Activated CD4-positive, alpha-beta memory T cell treated with anti-CD3 and anti-CD28 coated beads for 36 hours (primary cell): ENCODE measurements around the gene ICAM5. TPM values are rescaled to one million over a fixed set of nuclear protein-coding genes. Genes with fewer than 3 reads are reported as not detected.
A peak's percentile ranks its signal among the peaks of the same experiment; 100 is the strongest.

Source experiments
- CTCF ChIA-PET: fragments of 350-600 bp; sonication (Branson Sonifier 250); formaldehyde crosslinking; loops from one replicate; lab custom pipeline; 2021; ENCODE audit warnings: antibody characterized with exemption, inconsistent platforms; lab: Charles Lee
- POLR2A ChIA-PET: fragments of 350-600 bp; sonication (Branson Sonifier 250); formaldehyde crosslinking; loops from one replicate; lab custom pipeline; 2021; ENCODE audit warnings: antibody characterized with exemption; lab: Charles Lee
- DNase-seq: peaks from one replicate; pipeline ENCODE4 v3.0.0-alpha.2; 2020
- H3K27ac Mint-ChIP-seq: one replicate; pipeline ENCODE4 v1.8.0; 2021; ENCODE audit warnings: mixed read lengths
- H3K27me3 Mint-ChIP-seq: one replicate; pipeline ENCODE4 v1.8.0; 2021; ENCODE audit warnings: mixed read lengths
- H3K36me3 Mint-ChIP-seq: one replicate; pipeline ENCODE4 v1.8.0; 2021; ENCODE audit warnings: mixed read lengths
- H3K4me1 Mint-ChIP-seq: one replicate; pipeline ENCODE4 v1.8.0; 2021; ENCODE audit warnings: low read depth, mixed read lengths
- H3K4me3 Mint-ChIP-seq: one replicate; pipeline ENCODE4 v1.8.0; 2021; ENCODE audit warnings: mild to moderate bottlenecking, mixed read lengths
- H3K9me3 Mint-ChIP-seq: one replicate; pipeline ENCODE4 v1.8.0; 2021; ENCODE audit warnings: mixed read lengths
- intact Hi-C: fragments of 100-400 bp; cut with micrococcal nuclease; formaldehyde crosslinking; loops from one replicate; pipeline ENCODE4 v1.15.1; 2023
- total RNA-seq, 2 experiments: library from RNA; stranded (reverse); gene quantifications; one replicate each; pipeline ENCODE4 v1.2.3, GENCODE V29; 2021

The ICAM5 gene
- total RNA-seq, 2 experiments from 2014 or later, result 1.1 to 1.3 TPM

DNA sequence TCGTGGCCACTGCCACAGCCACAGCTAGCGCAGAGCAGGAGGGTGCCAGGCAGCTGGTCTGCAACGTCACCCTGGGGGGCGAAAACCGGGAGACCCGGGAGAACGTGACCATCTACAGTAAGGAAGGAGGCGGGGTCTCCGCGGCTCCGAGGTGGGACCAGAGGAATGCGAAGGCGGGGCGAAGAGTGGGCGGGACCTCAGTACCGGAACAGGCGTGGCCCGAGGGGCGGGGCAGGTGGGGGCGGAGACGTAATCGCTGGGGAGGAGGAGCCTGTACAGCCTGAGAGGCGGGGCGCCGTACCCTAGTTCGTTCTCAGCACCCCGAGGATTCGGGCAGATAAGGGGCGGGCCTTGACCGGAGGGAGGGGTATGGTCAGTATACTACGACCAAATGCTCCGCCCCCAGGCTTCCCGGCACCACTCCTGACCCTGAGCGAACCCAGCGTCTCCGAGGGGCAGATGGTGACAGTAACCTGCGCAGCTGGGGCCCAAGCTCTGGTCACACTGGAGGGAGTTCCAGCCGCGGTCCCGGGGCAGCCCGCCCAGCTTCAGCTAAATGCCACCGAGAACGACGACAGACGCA is 2.5 kb downstream of the ICAM5 start:
- peaks cover 76% of the 10 kb centered on the region for H3K27me3 Mint-ChIP-seq
- intact Hi-C loops, result loop anchor here (5.0 kb wide), 1 partner anchor 275 kb away; the partner anchor contains the start of genes CDKN2D and KRI1

DNA sequence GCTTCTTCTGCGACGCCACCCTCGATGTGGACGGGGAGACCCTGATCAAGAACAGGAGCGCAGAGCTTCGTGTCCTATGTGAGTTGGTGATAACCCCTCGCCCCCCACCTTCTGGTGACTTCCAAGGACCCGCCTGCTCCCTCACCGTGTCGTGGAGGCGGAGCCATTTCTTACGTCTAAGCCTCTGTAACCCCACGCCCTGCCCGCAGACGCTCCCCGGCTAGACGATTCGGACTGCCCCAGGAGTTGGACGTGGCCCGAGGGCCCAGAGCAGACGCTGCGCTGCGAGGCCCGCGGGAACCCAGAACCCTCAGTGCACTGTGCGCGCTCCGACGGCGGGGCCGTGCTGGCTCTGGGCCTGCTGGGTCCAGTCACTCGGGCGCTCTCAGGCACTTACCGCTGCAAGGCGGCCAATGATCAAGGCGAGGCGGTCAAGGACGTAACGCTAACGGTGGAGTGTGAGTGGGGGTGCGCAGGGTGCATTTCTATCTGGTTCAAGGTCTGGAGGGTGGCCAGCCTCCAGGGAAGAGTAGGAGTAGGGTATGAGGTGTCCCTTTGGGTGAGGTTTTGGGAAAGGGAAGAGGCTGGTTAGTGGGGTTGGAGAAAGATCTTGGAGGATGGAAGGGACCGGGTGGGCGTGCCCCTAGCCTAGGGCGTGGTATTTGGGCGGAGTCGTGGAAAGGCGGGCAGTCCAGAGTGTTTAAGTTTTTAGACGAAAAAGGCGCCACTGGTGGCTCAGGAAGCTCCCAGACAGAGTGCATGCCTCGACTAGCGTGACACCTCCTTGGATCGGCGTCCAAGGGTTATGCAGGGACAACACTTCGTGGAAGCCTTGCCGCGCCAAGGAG is 3.3 kb downstream of the ICAM5 start:
- intact Hi-C loops, result loop anchor here (5.0 kb wide), 1 partner anchor 274 kb away; the partner anchor contains the start of genes CDKN2D and KRI1
- Mint-ChIP-seq H3K36me3 (peaks cover 2% of the 10 kb centered on the region), H3K27me3 (peaks cover 70% of the 10 kb centered on the region), H3K4me1 (peaks cover 54% of the 10 kb centered on the region), H3K9me3 (no peaks in the 10 kb centered on the region), H3K27ac (peak overlapping the region; percentile 1), H3K4me3 (peak overlapping the region; percentile 68)
- DNase-seq, result no peak
- CTCF ChIA-PET, result interaction anchor here (2.3 to 6.5 kb wide), 3 partner anchors 22 to 96 kb away, joined by 10 to 39 read pairs (median 16); partner anchors contain the start of gene ICAM1
- POLR2A ChIA-PET, result interaction anchor here (1.7 kb wide), 1 partner anchor 88 kb away, joined by 6 read pairs; the partner anchor contains the start of gene TYK2

More for the DNA sequence above, 2.5 kb downstream of the ICAM5 start:
- no peak overlapping the region for H3K27ac Mint-ChIP-seq
- peaks cover 61% of the 10 kb centered on the region for H3K4me1 Mint-ChIP-seq
- POLR2A ChIA-PET, result interaction anchor here (0.9 to 1.7 kb wide), 3 partner anchors 21 to 88 kb away, joined by 3 to 7 read pairs (median 6); partner anchors contain the start of genes ICAM1 and TYK2
- peaks cover 2% of the 10 kb centered on the region for H3K36me3 Mint-ChIP-seq
- peak; percentile 87 for DNase-seq
- no peaks in the 10 kb centered on the region for H3K9me3 Mint-ChIP-seq
- CTCF ChIA-PET, result interaction anchor here (0.6 to 6.5 kb wide), 7 partner anchors 22 to 136 kb away, joined by 3 to 39 read pairs (median 8); partner anchors contain the start of gene ICAM1
- H3K4me3 Mint-ChIP-seq, result peak overlapping the region; percentile 68

DNA sequence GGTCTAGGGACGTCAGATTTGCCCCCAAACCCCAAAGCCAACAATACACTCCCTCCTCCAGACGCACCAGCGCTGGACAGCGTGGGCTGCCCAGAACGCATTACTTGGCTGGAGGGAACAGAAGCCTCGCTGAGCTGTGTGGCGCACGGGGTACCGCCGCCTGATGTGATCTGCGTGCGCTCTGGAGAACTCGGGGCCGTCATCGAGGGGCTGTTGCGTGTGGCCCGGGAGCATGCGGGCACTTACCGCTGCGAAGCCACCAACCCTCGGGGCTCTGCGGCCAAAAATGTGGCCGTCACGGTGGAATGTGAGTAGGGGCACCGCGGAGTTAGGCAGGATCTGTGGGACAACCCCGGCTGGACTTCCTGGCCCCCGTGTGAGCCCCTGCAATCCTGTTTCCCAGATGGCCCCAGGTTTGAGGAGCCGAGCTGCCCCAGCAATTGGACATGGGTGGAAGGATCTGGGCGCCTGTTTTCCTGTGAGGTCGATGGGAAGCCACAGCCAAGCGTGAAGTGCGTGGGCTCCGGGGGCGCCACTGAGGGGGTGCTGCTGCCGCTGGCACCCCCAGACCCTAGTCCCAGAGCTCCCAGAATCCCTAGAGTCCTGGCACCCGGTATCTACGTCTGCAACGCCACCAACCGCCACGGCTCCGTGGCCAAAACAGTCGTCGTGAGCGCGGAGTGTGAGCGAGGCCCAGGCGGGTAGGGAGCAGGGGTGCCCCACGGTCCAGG is 4.0 kb downstream of the ICAM5 start:
- no peak overlapping the region for H3K4me3 Mint-ChIP-seq
- ChIA-PET POLR2A (no interaction called here), CTCF (no interaction called here)
- no peak overlapping the region for H3K27ac Mint-ChIP-seq
- H3K9me3 Mint-ChIP-seq, result no peaks in the 10 kb centered on the region
- no peak for DNase-seq
- H3K36me3 Mint-ChIP-seq, result peaks cover 2% of the 10 kb centered on the region
- peaks cover 49% of the 10 kb centered on the region for H3K4me1 Mint-ChIP-seq
- H3K27me3 Mint-ChIP-seq, result peaks cover 63% of the 10 kb centered on the region
- intact Hi-C loops, result loop anchor here (5.0 kb wide), 1 partner anchor 273 kb away; the partner anchor contains the start of genes CDKN2D and KRI1

DNA sequence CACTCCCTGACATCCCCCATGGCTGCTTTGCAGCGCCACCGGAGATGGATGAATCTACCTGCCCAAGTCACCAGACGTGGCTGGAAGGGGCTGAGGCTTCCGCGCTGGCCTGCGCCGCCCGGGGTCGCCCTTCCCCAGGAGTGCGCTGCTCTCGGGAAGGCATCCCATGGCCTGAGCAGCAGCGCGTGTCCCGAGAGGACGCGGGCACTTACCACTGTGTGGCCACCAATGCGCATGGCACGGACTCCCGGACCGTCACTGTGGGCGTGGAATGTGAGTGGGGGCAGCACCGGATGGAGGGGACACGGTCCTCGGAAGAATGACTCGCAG is 4.6 kb downstream of the ICAM5 start:
- ChIA-PET POLR2A (no interaction called here), CTCF (no interaction called here)
- Mint-ChIP-seq H3K9me3 (no peaks in the 10 kb centered on the region), H3K27ac (no peak overlapping the region), H3K4me3 (no peak overlapping the region), H3K27me3 (peaks cover 58% of the 10 kb centered on the region), H3K4me1 (peaks cover 45% of the 10 kb centered on the region), H3K36me3 (peaks cover 2% of the 10 kb centered on the region)
- DNase-seq, result peak; percentile 43
- intact Hi-C loops, result loop anchor here (5.0 kb wide), 1 partner anchor 273 kb away; the partner anchor contains the start of genes CDKN2D and KRI1

DNA sequence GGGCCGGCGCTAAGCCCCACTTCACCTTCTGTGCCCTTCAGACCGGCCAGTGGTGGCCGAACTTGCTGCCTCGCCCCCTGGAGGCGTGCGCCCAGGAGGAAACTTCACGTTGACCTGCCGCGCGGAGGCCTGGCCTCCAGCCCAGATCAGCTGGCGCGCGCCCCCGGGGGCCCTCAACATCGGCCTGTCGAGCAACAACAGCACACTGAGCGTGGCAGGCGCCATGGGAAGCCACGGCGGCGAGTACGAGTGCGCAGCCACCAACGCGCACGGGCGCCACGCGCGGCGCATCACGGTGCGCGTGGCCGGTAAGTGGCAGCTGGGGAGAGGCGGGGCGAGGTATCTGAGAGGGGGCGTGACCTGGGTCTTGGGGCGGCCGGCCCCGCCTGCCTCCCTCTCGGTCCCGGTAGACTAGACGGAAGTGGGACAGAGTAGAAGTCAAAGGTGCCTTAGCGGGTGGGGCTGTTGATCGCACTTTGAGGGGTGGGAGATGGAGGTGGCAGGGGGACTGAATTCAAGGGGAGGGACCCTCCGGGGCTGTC is 5.6 kb downstream of the ICAM5 start:
- peaks cover 39% of the 10 kb centered on the region for H3K4me1 Mint-ChIP-seq
- intact Hi-C loops, result no loop called here
- H3K27me3 Mint-ChIP-seq, result peaks cover 53% of the 10 kb centered on the region
- H3K9me3 Mint-ChIP-seq, result no peaks in the 10 kb centered on the region
- peaks cover 2% of the 10 kb centered on the region for H3K36me3 Mint-ChIP-seq
- H3K27ac Mint-ChIP-seq, result no peak overlapping the region
- ChIA-PET POLR2A (interaction anchor here (0.5 kb wide), 1 partner anchor 21 kb away, joined by 6 read pairs; no protein-coding TSS in a partner anchor), CTCF (interaction anchor here (0.6 to 1.6 kb wide), 5 partner anchors 9 to 135 kb away, joined by 3 to 7 read pairs (median 3); partner anchors contain the start of gene ICAM4)
- H3K4me3 Mint-ChIP-seq, result peak overlapping the region; percentile 70
- DNase-seq, result peak; percentile 72

DNA sequence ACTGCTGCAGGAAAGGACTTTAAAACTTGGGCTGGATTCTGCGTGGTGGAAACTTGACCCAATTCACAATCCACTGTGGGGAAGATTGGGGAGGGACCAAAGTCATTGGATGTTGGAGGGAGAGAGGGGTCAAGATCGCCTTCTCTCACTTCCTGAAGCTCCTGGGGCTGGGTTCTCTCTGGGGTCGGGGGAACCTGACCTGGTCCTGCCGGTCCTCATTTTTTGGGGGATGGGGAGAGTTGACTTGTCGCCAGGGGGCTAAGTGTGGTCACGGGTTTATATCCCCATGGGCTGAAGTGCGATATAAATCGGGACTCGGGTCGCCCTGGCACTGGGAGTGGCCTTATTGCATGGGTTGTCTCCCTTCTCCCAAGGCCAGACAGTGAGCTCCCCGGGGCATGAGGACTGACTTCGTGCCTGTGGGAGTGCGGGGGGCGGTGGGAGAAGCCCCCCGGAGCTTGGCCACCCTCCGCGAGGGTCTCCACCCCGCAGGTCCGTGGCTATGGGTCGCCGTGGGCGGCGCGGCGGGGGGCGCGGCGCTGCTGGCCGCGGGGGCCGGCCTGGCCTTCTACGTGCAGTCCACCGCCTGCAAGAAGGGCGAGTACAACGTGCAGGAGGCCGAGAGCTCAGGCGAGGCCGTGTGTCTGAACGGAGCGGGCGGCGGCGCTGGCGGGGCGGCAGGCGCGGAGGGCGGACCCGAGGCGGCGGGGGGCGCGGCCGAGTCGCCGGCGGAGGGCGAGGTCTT is 6.3 kb downstream of the ICAM5 start:
- Mint-ChIP-seq H3K27ac (no peak overlapping the region), H3K36me3 (peaks cover 2% of the 10 kb centered on the region), H3K4me3 (peak overlapping the region; percentile 70), H3K4me1 (peaks cover 34% of the 10 kb centered on the region), H3K9me3 (no peaks in the 10 kb centered on the region), H3K27me3 (peaks cover 47% of the 10 kb centered on the region)
- intact Hi-C loops, result no loop called here
- no peak for DNase-seq
- POLR2A ChIA-PET, result interaction anchor here (0.5 kb wide), 1 partner anchor 22 kb away, joined by 6 read pairs; no protein-coding TSS in a partner anchor
- CTCF ChIA-PET, result interaction anchor here (1.0 to 1.6 kb wide), 3 partner anchors 10 to 92 kb away, joined by 3 to 7 read pairs (median 6); partner anchors contain the start of gene ICAM4

DNA sequence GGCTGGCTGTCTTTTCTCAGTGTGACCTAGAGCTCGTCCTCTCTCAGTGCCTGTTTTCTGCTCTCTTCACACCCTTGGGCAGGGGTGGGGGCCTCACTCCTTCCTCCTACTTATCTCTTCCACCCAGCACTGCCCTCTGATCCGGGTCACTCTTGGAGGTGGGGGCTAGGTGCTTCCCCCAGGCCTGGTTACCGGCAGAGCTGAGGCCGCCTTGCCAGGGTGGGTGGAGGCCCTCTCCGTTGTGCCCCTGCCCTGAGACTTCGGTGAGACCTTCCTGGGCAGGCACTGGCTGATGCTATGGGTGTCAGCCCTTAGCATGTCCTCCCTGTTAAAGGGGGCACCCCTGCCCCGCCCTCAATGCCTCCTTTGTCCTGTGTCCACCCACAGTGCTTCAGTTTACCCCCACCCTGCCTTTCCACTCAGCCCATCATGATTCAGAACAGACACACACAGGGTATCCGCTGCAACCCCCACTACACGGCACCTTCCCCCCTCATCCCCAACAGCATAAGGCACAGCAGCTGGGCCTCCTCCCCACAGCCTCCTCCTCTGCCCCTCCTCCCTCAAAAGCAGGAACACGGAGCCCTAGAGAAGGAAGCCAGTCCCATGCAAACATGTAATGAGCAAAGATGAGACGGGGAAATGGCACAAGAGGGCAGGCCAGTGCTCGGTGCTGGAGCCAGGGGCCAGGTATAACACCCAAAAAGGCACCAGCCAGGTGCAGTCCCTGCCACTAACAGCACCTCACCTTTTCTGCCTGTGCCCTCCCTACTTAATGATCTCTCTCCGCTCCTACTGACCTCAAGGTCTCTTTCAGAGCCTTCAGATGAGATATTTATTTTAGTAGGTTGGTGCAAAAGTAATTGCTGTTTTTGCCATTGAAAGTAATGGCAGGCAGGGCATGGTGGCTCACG is 10.1 kb downstream of the ICAM5 start:
- H3K4me3 Mint-ChIP-seq, result no peak overlapping the region
- no peaks in the 10 kb centered on the region for H3K9me3 Mint-ChIP-seq
- H3K36me3 Mint-ChIP-seq, result no peaks in the 10 kb centered on the region
- DNase-seq, result no peak
- H3K4me1 Mint-ChIP-seq, result peaks cover 14% of the 10 kb centered on the region
- H3K27ac Mint-ChIP-seq, result no peak overlapping the region
- CTCF ChIA-PET, result interaction anchor here (1.2 kb wide), 1 partner anchor 12 kb away, joined by 5 read pairs; no protein-coding TSS in a partner anchor
- POLR2A ChIA-PET, result no interaction called here
- H3K27me3 Mint-ChIP-seq, result peaks cover 13% of the 10 kb centered on the region
- intact Hi-C loops, result no loop called here

DNA sequence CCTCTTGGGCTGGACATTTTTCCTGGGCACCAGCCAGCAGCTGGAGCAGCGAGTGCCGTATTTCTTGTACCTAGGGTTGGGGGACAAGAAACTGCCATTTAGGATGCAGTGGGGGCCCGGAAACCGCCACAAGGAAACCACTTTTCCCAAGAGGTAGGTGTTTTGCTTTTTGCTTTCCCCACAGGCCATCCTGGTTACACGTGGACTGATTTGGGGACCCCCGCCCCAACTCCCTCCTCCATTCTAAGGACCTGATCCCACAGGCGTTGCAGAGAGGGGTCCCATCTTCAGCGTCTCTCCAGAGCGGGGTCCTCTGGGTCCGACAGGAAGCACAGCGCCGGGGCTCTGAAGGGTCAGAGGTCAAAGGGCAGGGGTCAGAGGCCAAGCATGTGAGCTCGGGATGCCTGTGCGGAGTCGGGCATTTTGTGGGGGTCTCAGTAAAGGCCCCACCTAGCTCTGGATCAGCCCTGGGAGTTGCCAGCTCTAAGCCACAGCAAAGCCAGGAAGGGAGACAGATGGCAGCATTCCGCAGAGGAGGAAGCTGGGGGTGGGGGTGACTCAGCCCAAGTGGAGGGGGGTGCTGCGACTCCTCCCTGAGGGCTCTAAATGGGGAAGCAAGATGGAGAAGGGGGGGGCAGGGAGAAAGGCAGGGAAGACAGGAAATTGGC is 15.5 kb downstream of the ICAM5 start:
- CTCF ChIA-PET, result interaction anchor here (0.6 to 1.3 kb wide), 3 partner anchors 46 to 173 kb away, joined by 3 to 5 read pairs (median 4); no protein-coding TSS in a partner anchor

DNA sequence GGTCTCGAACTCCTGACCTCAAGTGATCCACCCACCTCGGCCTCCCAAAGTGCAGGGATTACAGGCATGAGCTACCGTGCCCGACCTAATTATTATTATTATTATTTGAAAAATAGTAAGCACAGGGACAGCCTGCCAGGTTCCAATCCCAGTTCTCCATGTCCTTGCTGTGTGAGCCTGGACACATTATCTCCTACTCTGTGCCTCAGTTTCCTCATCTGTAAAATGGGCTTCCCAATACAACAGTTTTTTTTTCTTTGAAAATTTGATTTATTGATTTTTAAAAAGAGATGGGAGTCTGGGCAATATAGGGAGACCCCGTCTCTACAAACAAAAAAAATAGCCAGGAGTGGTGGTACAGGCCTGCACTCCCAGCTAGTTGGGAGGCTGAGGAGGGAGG is 16.6 kb downstream of the ICAM5 start:
- H3K4me3 Mint-ChIP-seq, result no peak overlapping the region
- H3K27ac Mint-ChIP-seq, result no peak overlapping the region
- no peaks in the 10 kb centered on the region for H3K27me3 Mint-ChIP-seq
- no peaks in the 10 kb centered on the region for H3K9me3 Mint-ChIP-seq
- ChIA-PET CTCF (interaction anchor here (0.9 kb wide), 1 partner anchor 172 kb away, joined by 4 read pairs; no protein-coding TSS in a partner anchor), POLR2A (interaction anchor here (1.3 kb wide), 1 partner anchor 18 kb away, joined by 4 read pairs; no protein-coding TSS in a partner anchor)
- intact Hi-C loops, result no loop called here
- peaks cover 7% of the 10 kb centered on the region for H3K4me1 Mint-ChIP-seq
- no peak for DNase-seq
- no peaks in the 10 kb centered on the region for H3K36me3 Mint-ChIP-seq

More for the DNA sequence above, 15.5 kb downstream of the ICAM5 start:
- no peak overlapping the region for H3K27ac Mint-ChIP-seq
- H3K4me3 Mint-ChIP-seq, result no peak overlapping the region
- POLR2A ChIA-PET, result interaction anchor here (1.3 kb wide), 1 partner anchor 19 kb away, joined by 4 read pairs; no protein-coding TSS in a partner anchor
- H3K4me1 Mint-ChIP-seq, result peaks cover 7% of the 10 kb centered on the region
- H3K9me3 Mint-ChIP-seq, result no peaks in the 10 kb centered on the region
- H3K27me3 Mint-ChIP-seq, result no peaks in the 10 kb centered on the region
- DNase-seq, result no peak
- no peaks in the 10 kb centered on the region for H3K36me3 Mint-ChIP-seq
- intact Hi-C loops, result no loop called here
